Naive thymus-derived CD4-positive, alpha-beta T cell (primary cell): ENCODE results near the gene SAA2. TPM values are rescaled to one million over a fixed set of nuclear protein-coding genes. Genes with fewer than 3 reads are reported as not detected.
"Not testable (repeated sequence)": the region's sequence is repeated elsewhere in the genome, so short reads cannot be mapped to it uniquely, and the experiment has no call there.

ENCODE experiments used
- ATAC-seq: fragments of 150-1000 bp; cut with Tn5 transposase; 2 replicates; pipeline ENCODE4 v1.10.0; 2021; ENCODE audit warnings: mild to moderate bottlenecking, moderate library complexity
- CTCF ChIA-PET: fragments of 350-600 bp; sonication (Branson Sonifier 250); formaldehyde crosslinking; loops from one replicate; lab custom pipeline; 2021; ENCODE audit warnings: antibody characterized with exemption; lab: Charles Lee
- POLR2A ChIA-PET: fragments of 350-600 bp; sonication (Branson Sonifier 250); formaldehyde crosslinking; loops from one replicate; lab custom pipeline; 2021; ENCODE audit warnings: antibody characterized with exemption, inconsistent platforms; lab: Charles Lee
- DNase-seq, 9 donors: peaks; one replicate each; pipeline versions ENCODE4 v3.0.0 to v3.0.0-alpha.2; 2020 to 2022; ENCODE audit warnings: mixed read lengths in 1 of 9
- H3K27ac ChIP-seq: one replicate; pipeline ENCODE4 v1.7.0; 2013; ENCODE audit warnings: mild to moderate bottlenecking, low read depth, low read length, moderate library complexity
- H3K27me3 ChIP-seq, 2 donors: one replicate each; pipeline ENCODE4 v1.7.0; 2013; ENCODE audit warnings: low read length in 2 of 2, mild to moderate bottlenecking in 2 of 2, moderate library complexity in 2 of 2; ENCODE audit not compliant: control insufficient read depth in 2 of 2, insufficient read depth in 2 of 2
- H3K36me3 ChIP-seq, 3 experiments: 1 replicate in 2 of 3; 2 replicates in 1 of 3; pipeline ENCODE4 v1.7.0; 2013; ENCODE audit warnings: low read length in 3 of 3, mild to moderate bottlenecking in 3 of 3, moderate library complexity in 1 of 3; ENCODE audit not compliant: insufficient read depth in 3 of 3, control insufficient read depth in 2 of 3
- H3K4me1 ChIP-seq, 2 donors: one replicate each; pipeline ENCODE4 v1.7.0; 2013; ENCODE audit warnings: low read length in 2 of 2, mild to moderate bottlenecking in 2 of 2, moderate library complexity in 1 of 2; ENCODE audit not compliant: control insufficient read depth in 2 of 2, insufficient read depth in 2 of 2
- H3K4me3 ChIP-seq: 2 replicates; pipeline ENCODE4 v1.7.0; 2013; ENCODE audit warnings: mild to moderate bottlenecking, low read length
- H3K9me3 ChIP-seq, 3 experiments: 1 replicate in 2 of 3; 2 replicates in 1 of 3; pipeline ENCODE4 v1.7.0; 2013; ENCODE audit warnings: low read length in 3 of 3; ENCODE audit not compliant: control insufficient read depth in 2 of 3
- H3K27ac Mint-ChIP-seq, 9 donors: one replicate each; pipeline ENCODE4 v1.8.0; 2020 to 2022; ENCODE audit warnings: mixed read lengths in 9 of 9, mild to moderate bottlenecking in 8 of 9, moderate library complexity in 5 of 9, inconsistent platforms in 2 of 9
- H3K27me3 Mint-ChIP-seq, 5 donors: one replicate each; pipeline ENCODE4 v1.8.0; 2021 to 2022; ENCODE audit warnings: mixed read lengths in 5 of 5, mild to moderate bottlenecking in 1 of 5
- H3K36me3 Mint-ChIP-seq, 5 donors: one replicate each; pipeline ENCODE4 v1.8.0; 2020 to 2022; ENCODE audit warnings: mixed read lengths in 5 of 5, mild to moderate bottlenecking in 3 of 5, inconsistent platforms in 1 of 5
- H3K4me1 Mint-ChIP-seq, 7 donors: one replicate each; pipeline ENCODE4 v1.8.0; 2020 to 2022; ENCODE audit warnings: mixed read lengths in 7 of 7, mild to moderate bottlenecking in 3 of 7, inconsistent platforms in 1 of 7
- H3K4me3 Mint-ChIP-seq, 10 donors: one replicate each; pipeline ENCODE4 v1.8.0; 2020 to 2022; ENCODE audit warnings: mild to moderate bottlenecking in 10 of 10, mixed read lengths in 10 of 10, moderate library complexity in 6 of 10, inconsistent platforms in 2 of 10
- H3K9me3 Mint-ChIP-seq, 11 donors: one replicate each; pipeline ENCODE4 v1.8.0; 2020 to 2022; ENCODE audit warnings: mixed read lengths in 11 of 11, mild to moderate bottlenecking in 4 of 11, inconsistent platforms in 1 of 11, moderate library complexity in 1 of 11
- intact Hi-C, 2 donors: fragments of 100-400 bp; cut with micrococcal nuclease; formaldehyde crosslinking; loops; one replicate each; pipeline ENCODE4 v1.15.1; 2023
- polyA plus RNA-seq, 2 donors: library from polyadenylated mRNA; unstranded; fragments of 300-500 nt; fragmentation: Illumina TruSeq; gene quantifications; one replicate each; pipeline ENCODE4 v1.2.3, GENCODE V29; 2021
- total RNA-seq, 6 experiments: library from RNA in 5 of 6; stranded (reverse) in 5 of 6; gene quantifications; 1 replicate in 5 of 6; 2 replicates in 1 of 6; pipeline ENCODE4 v1.2.3 and lab custom pipeline; 2021 to 2026

The SAA2 gene
- total and polyA plus RNA-seq, 7 experiments from 2014 or later, result not detected

- ATAC-seq (no peak), DNase-seq (no peak)
- Histone ChIP-seq H3K36me3 (no peaks in the 10 kb centered on the region), H3K27me3 (no peaks in the 10 kb centered on the region), H3K27ac (no peak overlapping the region), H3K4me3 (no peak overlapping the region), H3K4me1 (no peaks in the 10 kb centered on the region), H3K9me3 (no peaks in the 10 kb centered on the region)
- no peaks in the 10 kb centered on the region for H3K36me3 Mint-ChIP-seq
- ChIA-PET CTCF (no interaction called here), POLR2A (no interaction called here)
- H3K27me3 Mint-ChIP-seq, result peaks cover 0 to 13% (median 0%) of the 10 kb centered on the region in 5 donors
- intact Hi-C loops, result no loop called here
- H3K27ac Mint-ChIP-seq, result no peak overlapping the region
- H3K9me3 Mint-ChIP-seq, result peaks cover 0 to 5% (median 0%) of the 10 kb centered on the region in 11 donors
- no peak overlapping the region for H3K4me3 Mint-ChIP-seq
- peaks cover 0 to 9% (median 0%) of the 10 kb centered on the region in 7 donors for H3K4me1 Mint-ChIP-seq
Measured at GRCh38 chr11:18254781-18255361, 6.4 kb upstream of the SAA2 start.

DNA sequence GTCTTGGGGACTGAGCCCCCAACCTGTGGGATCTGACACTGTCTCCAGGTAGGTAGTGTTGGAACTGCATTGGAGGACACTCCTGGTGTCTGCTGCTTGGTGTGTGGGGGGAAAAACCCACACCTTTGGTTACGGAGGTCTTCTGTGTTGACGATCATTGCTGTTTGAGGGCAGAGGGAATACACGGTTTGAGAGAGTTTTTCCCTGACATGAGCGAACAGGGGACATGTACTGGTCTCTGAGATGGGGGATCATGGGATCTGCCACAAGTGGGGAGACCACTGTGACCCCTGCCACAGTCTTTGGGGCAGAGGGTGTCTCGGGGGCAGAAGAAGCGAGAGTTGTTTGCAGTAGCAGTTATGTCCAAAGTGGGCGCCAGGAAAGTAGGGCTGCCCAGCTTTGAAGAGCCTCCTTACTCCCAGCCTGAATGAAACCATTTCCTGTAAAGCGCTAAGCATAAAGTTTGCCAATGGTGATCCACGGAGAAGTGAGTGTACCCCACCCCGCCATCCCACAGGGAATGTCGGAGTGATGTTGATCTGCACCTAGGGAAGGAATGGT lies 5.4 kb upstream of the SAA2 start:
- no peak for DNase-seq
- peaks cover 0 to 9% (median 0%) of the 10 kb centered on the region in 7 donors for H3K4me1 Mint-ChIP-seq
- Histone ChIP-seq H3K4me1 (no peaks in the 10 kb centered on the region), H3K36me3 (no peaks in the 10 kb centered on the region), H3K27ac (no peak overlapping the region), H3K4me3 (no peak overlapping the region), H3K27me3 (no peaks in the 10 kb centered on the region), H3K9me3 (no peaks in the 10 kb centered on the region)
- ChIA-PET POLR2A (no interaction called here), CTCF (no interaction called here)
- no peak for ATAC-seq
- H3K27ac Mint-ChIP-seq, result no peak overlapping the region
- H3K9me3 Mint-ChIP-seq, result peaks cover 0 to 5% (median 0%) of the 10 kb centered on the region in 11 donors
- H3K36me3 Mint-ChIP-seq, result no peaks in the 10 kb centered on the region
- peaks cover 0 to 10% (median 0%) of the 10 kb centered on the region in 5 donors for H3K27me3 Mint-ChIP-seq
- intact Hi-C loops, result no loop called here
- H3K4me3 Mint-ChIP-seq, result no peak overlapping the region

DNA sequence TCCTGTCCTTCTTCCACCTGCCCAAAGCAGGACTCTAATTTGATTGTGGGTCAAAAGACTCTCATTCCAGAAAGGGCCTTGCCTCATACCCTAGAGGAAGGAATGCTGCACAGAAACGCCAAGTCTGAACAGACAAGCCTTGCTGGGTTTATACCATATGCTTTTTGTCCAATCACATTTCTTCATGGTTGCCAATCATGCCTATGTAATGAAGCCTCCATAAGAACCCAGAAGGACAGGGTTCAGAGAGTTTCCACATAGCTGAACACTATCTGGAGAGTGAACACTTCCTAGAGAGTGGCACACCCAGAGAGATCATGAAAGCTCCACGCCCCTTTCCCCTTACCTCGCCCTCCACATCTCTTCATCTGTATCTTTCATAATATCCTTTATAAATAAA lies 4.8 kb upstream of the SAA2 start:
- Histone ChIP-seq H3K4me1 (no peaks in the 10 kb centered on the region), H3K27ac (no peak overlapping the region), H3K9me3 (no peaks in the 10 kb centered on the region), H3K4me3 (no peak overlapping the region), H3K27me3 (no peaks in the 10 kb centered on the region), H3K36me3 (no peaks in the 10 kb centered on the region)
- Mint-ChIP-seq H3K4me1 (peaks cover 0 to 12% (median 0%) of the 10 kb centered on the region in 7 donors), H3K4me3 (no peak overlapping the region), H3K27me3 (peaks cover 0 to 9% (median 0%) of the 10 kb centered on the region in 5 donors), H3K9me3 (peaks cover 0 to 5% (median 0%) of the 10 kb centered on the region in 11 donors), H3K27ac (no peak overlapping the region), H3K36me3 (no peaks in the 10 kb centered on the region)
- POLR2A ChIA-PET, result no interaction called here
- ATAC-seq (no peak), DNase-seq (no peak)
- CTCF ChIA-PET, result interaction anchor here (0.7 kb wide), 1 partner anchor 62 kb away, joined by 4 read pairs; no protein-coding TSS in a partner anchor
- intact Hi-C loops, result no loop called here

GRCh38 chr11:18247191-18247581 lies 1.3 kb downstream of the SAA2 start:
- H3K4me3 ChIP-seq, H3K27me3 ChIP-seq, H3K4me1 ChIP-seq, CTCF ChIA-PET, H3K36me3 ChIP-seq, DNase-seq, POLR2A ChIA-PET, H3K36me3 Mint-ChIP-seq, H3K27ac ChIP-seq, H3K9me3 ChIP-seq, ATAC-seq: not testable (repeated sequence)
- Mint-ChIP-seq H3K9me3 (peaks cover 0 to 15% (median 5%) of the 10 kb centered on the region in 11 donors), H3K27me3 (peaks cover 0 to 12% (median 0%) of the 10 kb centered on the region in 5 donors), H3K4me3 (peak overlapping the region in 1 of 10 donors; percentile 76), H3K27ac (peak overlapping the region in 1 of 9 donors; percentile 94), H3K4me1 (peaks cover 0 to 32% (median 0%) of the 10 kb centered on the region in 7 donors)
- intact Hi-C loops, result loop anchor here in 1 of 2 donors (10.0 kb wide), 1 partner anchor 388 kb away; the partner anchor contains the start of gene SPTY2D1

- H3K27ac Mint-ChIP-seq, result peak overlapping the region in 3 of 9 donors; percentile 17 to 94 (median 67)
- H3K9me3 ChIP-seq, H3K36me3 Mint-ChIP-seq, H3K36me3 ChIP-seq, CTCF ChIA-PET, POLR2A ChIA-PET, H3K27me3 ChIP-seq, DNase-seq, H3K27ac ChIP-seq, H3K4me1 ChIP-seq: not testable (repeated sequence)
- H3K4me3 ChIP-seq, result peak overlapping the region; percentile 33
- peaks cover 0 to 32% (median 0%) of the 10 kb centered on the region in 7 donors for H3K4me1 Mint-ChIP-seq
- ATAC-seq, result peak; percentile 65
- peaks cover 0 to 13% (median 0%) of the 10 kb centered on the region in 5 donors for H3K27me3 Mint-ChIP-seq
- intact Hi-C loops, result loop anchor here in 1 of 2 donors (10.0 kb wide), 1 partner anchor 388 kb away; the partner anchor contains the start of gene SPTY2D1
- peaks cover 0 to 15% (median 5%) of the 10 kb centered on the region in 11 donors for H3K9me3 Mint-ChIP-seq
- peak overlapping the region in 6 of 10 donors; percentile 10 to 76 (median 50) for H3K4me3 Mint-ChIP-seq
Measured at GRCh38 chr11:18246379-18247190, 1.9 kb downstream of the SAA2 start.

- Histone ChIP-seq H3K36me3 (no peaks in the 10 kb centered on the region), H3K27me3 (no peaks in the 10 kb centered on the region), H3K9me3 (no peaks in the 10 kb centered on the region), H3K4me1 (no peaks in the 10 kb centered on the region), H3K4me3 (no peak overlapping the region), H3K27ac (no peak overlapping the region)
- Mint-ChIP-seq H3K4me3 (no peak overlapping the region), H3K36me3 (no peaks in the 10 kb centered on the region), H3K4me1 (peaks cover 0 to 32% (median 0%) of the 10 kb centered on the region in 7 donors), H3K27me3 (peaks cover 0 to 24% (median 5%) of the 10 kb centered on the region in 5 donors), H3K9me3 (peaks cover 0 to 15% (median 5%) of the 10 kb centered on the region in 11 donors), H3K27ac (peak overlapping the region in 1 of 9 donors; percentile 94)
- ATAC-seq (no peak), DNase-seq (no peak)
- intact Hi-C loops, result loop anchor here in 1 of 2 donors (10.0 kb wide), 1 partner anchor 389 kb away; the partner anchor contains the start of gene SPTY2D1
- POLR2A ChIA-PET, result no interaction called here
- CTCF ChIA-PET, result no interaction called here
Measured at GRCh38 chr11:18245396-18245795, 3.1 kb downstream of the SAA2 start.
